Body of pancreas (tissue), 4 donors: Measurements from ENCODE around the gene CRLF1. TPM values are rescaled to one million over a fixed set of nuclear protein-coding genes. Genes with fewer than 3 reads are reported as not detected.

ENCODE experiments used
- ATAC-seq: fragments of 150-250 bp; one replicate; pipeline ENCODE4 v1.9.1; 2016
- DNase-seq, 4 donors: peaks; one replicate each; pipeline ENCODE4 v3.0.0-alpha.2; 2019
- H3K27ac ChIP-seq, 4 donors: fragments of 200-600 bp; sonication (generic); 1 replicate in 3 of 4; 2 replicates in 1 of 4; pipeline versions ENCODE4 v1.5.1 to v1.6.1; 2016 to 2019; ENCODE audit warnings: mild to moderate bottlenecking in 1 of 4, mixed read lengths in 1 of 4, moderate library complexity in 1 of 4
- H3K27me3 ChIP-seq, 2 donors: fragments of 200-600 bp; sonication (generic); one replicate each; pipeline ENCODE4 v1.6.0; 2016; ENCODE audit warnings: mild to moderate bottlenecking in 1 of 2
- H3K36me3 ChIP-seq, 2 donors: fragments of 200-600 bp; sonication (generic); replicated peaks in 1 of 2; 2 replicates each; pipeline ENCODE4 v1.5.1; 2016; ENCODE audit warnings: low read depth in 2 of 2; ENCODE audit not compliant: insufficient read depth in 1 of 2
- H3K4me1 ChIP-seq: fragments of 200-600 bp; sonication (generic); one replicate; pipeline ENCODE4 v1.6.0; 2016
- H3K4me3 ChIP-seq, 2 donors: fragments of 200-600 bp; sonication (generic); 1 replicate in 1 of 2; 2 replicates in 1 of 2; pipeline ENCODE4 v1.5.1; 2016 to 2019
- H3K9me3 ChIP-seq, 3 donors: fragments of 200-600 bp; sonication (generic); 1 replicate in 2 of 3; 2 replicates in 1 of 3; pipeline ENCODE4 v1.5.1; 2016
- CTCF ChIP-seq, 7 experiments: fragments of 450-650 bp in 4 of 7; fragments of 200-600 bp in 3 of 7; sonication (generic) in 3 of 7; IDR thresholded peaks; one replicate each; pipeline ENCODE4 v1.5.1; 2016 to 2019; ENCODE audit warnings: antibody characterized with exemption in 7 of 7
- POLR2A ChIP-seq, 3 donors: fragments of 450-650 bp; IDR thresholded peaks; one replicate each; pipeline ENCODE4 v1.6.1; 2016; ENCODE audit warnings: antibody characterized with exemption in 3 of 3, mild to moderate bottlenecking in 2 of 3
- WGBS, 2 donors: methylation state at CpG; one replicate each; pipeline ENCODE4 v1.1.5; 2017; 5-methylcytosine and 5-hydroxymethylcytosine counted together
- intact Hi-C: fragments of 100-400 bp; cut with DNase I; formaldehyde crosslinking; loops from one replicate; pipeline ENCODE4 v1.15.1; 2023
- total RNA-seq, 2 donors: library from RNA; depleted of rRNA; stranded (reverse); fragments of >200 nt; gene quantifications; one replicate each; pipeline ENCODE4 v1.1.0, GENCODE V29; 2016

Gene CRLF1
- total RNA-seq = 10 to 100 TPM; 23.3 to 40.2 TPM

GRCh38 chr19:18606281-18607225 lies at the start of gene CRLF1:
Gene CRLF1, minus strand, starts transcription at chr19:18606799. Its CDS starts 143 bp downstream, at chr19:18606656.
- no peaks in the 10 kb centered on the region for H3K9me3 ChIP-seq
- ATAC-seq (peak; percentile 30), DNase-seq (no peak)
- H3K27ac ChIP-seq = no peak within 1 kb of the TSS
- H3K4me1 ChIP-seq = peaks cover 27% of the 10 kb centered on the region
- TF ChIP-seq CTCF (IDR thresholded peaks at IDR 0.05) (no peak), POLR2A (IDR thresholded peaks at IDR 0.05) (no peak)
- 0 to 1% methylated on average over 3 to 66 of the region's 116 CpGs for WGBS, 2 donors
- H3K36me3 ChIP-seq = no peaks in the 10 kb centered on the region
- H3K4me3 ChIP-seq = no peak within 1 kb of the TSS
- peaks cover 0 to 45% of the 10 kb centered on the region in 2 donors for H3K27me3 ChIP-seq
- intact Hi-C loops = no loop called here

- no peak for TF ChIP-seq CTCF (IDR thresholded peaks at IDR 0.05)
- no peak for TF ChIP-seq POLR2A (IDR thresholded peaks at IDR 0.05)
- intact Hi-C loops = no loop called here
- no peaks in the 10 kb centered on the region for H3K9me3 ChIP-seq
- 92 to 100% methylated on average over 2 to 13 of the region's 13 CpGs for WGBS, 2 donors
- ATAC-seq (no peak), DNase-seq (no peak)
- H3K4me3 ChIP-seq = no peak overlapping the region
- no peaks in the 10 kb centered on the region for H3K27me3 ChIP-seq
- no peaks in the 10 kb centered on the region for H3K36me3 ChIP-seq
- no peaks in the 10 kb centered on the region for H3K4me1 ChIP-seq
- no peak overlapping the region for H3K27ac ChIP-seq
These were observed 48.7 kb upstream of the CRLF1 start for GRCh38 chr19:18655173-18655844.

- H3K27me3 ChIP-seq = no peaks in the 10 kb centered on the region
- H3K36me3 ChIP-seq = no peaks in the 10 kb centered on the region
- intact Hi-C loops = no loop called here
- no peak for ATAC-seq
- H3K4me1 ChIP-seq = no peaks in the 10 kb centered on the region
- WGBS, 2 donors = 92 to 97% methylated on average over 7 of the region's 7 CpGs
- H3K27ac ChIP-seq = no peak overlapping the region
- no peaks in the 10 kb centered on the region for H3K9me3 ChIP-seq
- no peak overlapping the region for H3K4me3 ChIP-seq
- TF ChIP-seq CTCF (IDR thresholded peaks at IDR 0.05) (no peak), POLR2A (IDR thresholded peaks at IDR 0.05) (no peak)
- no peak for DNase-seq
These were observed 47.9 kb upstream of the CRLF1 start for GRCh38 chr19:18654469-18654868.

GRCh38 chr19:18653853-18654252 lies 47.3 kb upstream of the CRLF1 start:
- no peaks in the 10 kb centered on the region for H3K9me3 ChIP-seq
- TF ChIP-seq POLR2A (IDR thresholded peaks at IDR 0.05) = no peak
- TF ChIP-seq CTCF (IDR thresholded peaks at IDR 0.05) = no peak
- WGBS, 2 donors = 100% methylated on average over 1 of the region's 1 CpG
- no peaks in the 10 kb centered on the region for H3K4me1 ChIP-seq
- H3K36me3 ChIP-seq = no peaks in the 10 kb centered on the region
- H3K27ac ChIP-seq = no peak overlapping the region
- ATAC-seq = no peak
- H3K27me3 ChIP-seq = no peaks in the 10 kb centered on the region
- no peak for DNase-seq
- intact Hi-C loops = no loop called here
- no peak overlapping the region for H3K4me3 ChIP-seq
